PFSK-1 (cell line): ENCODE data around the gene PUM2.

Source experiments
- FOXP2 ChIP-seq: optimal IDR thresholded peaks from 2 replicates; pipeline ENCODE3; 2011; ENCODE audit warnings: borderline replicate concordance, control low read depth, inconsistent platforms; ENCODE audit not compliant: insufficient read depth; ENCODE audit errors: extremely low read length, extremely low read depth
- POLR2AphosphoS5 ChIP-seq: IDR thresholded peaks from 2 replicates; pipeline ENCODE4 v1.6.1; 2012; ENCODE audit warnings: low read depth, mild to moderate bottlenecking, control low read depth, low read length, moderate library complexity
- REST ChIP-seq, 2 experiments: IDR thresholded peaks; 2 replicates each; pipeline versions ENCODE4 v1.6.1 to v1.8.0; 2011 to 2012; ENCODE audit warnings: low read depth in 2 of 2, low read length in 2 of 2, control low read depth in 1 of 2, inconsistent platforms in 1 of 2, mild to moderate bottlenecking in 1 of 2, moderate library complexity in 1 of 2; ENCODE audit not compliant: insufficient read depth in 1 of 2
- SIN3A ChIP-seq: IDR thresholded peaks from 2 replicates; pipeline ENCODE4 v1.6.1; 2012; ENCODE audit warnings: mild to moderate bottlenecking, low read length, moderate library complexity, borderline replicate concordance; ENCODE audit not compliant: insufficient read depth
- TAF1 ChIP-seq: IDR thresholded peaks from 2 replicates; pipeline ENCODE4 v1.6.1; 2012; ENCODE audit warnings: low read length, control low read depth, borderline replicate concordance; ENCODE audit not compliant: insufficient read depth

Gene PUM2

GRCh38 chr2:20350041-20350712 is 467 bp downstream of the PUM2 start:
- no peak for TF ChIP-seq POLR2AphosphoS5
- no peak; the same call in 1 of the 2 replicates for TF ChIP-seq TAF1
- no peak for TF ChIP-seq REST (IDR thresholded peaks at IDR 0.05; ENCODE audit: insufficient read depth in 1 of 2, low read depth in 2 of 2, low read length in 2 of 2)
- no peak for TF ChIP-seq FOXP2
- TF ChIP-seq SIN3A: no peak

GRCh38 chr2:20349513-20349921 is 1.1 kb downstream of the PUM2 start:
- TF ChIP-seq REST (IDR thresholded peaks at IDR 0.05; ENCODE audit: insufficient read depth in 1 of 2, low read depth in 2 of 2, low read length in 2 of 2): no peak
- TF ChIP-seq POLR2AphosphoS5: no peak
- TF ChIP-seq TAF1: no peak
- TF ChIP-seq FOXP2: no peak
- TF ChIP-seq SIN3A: no peak

DNA sequence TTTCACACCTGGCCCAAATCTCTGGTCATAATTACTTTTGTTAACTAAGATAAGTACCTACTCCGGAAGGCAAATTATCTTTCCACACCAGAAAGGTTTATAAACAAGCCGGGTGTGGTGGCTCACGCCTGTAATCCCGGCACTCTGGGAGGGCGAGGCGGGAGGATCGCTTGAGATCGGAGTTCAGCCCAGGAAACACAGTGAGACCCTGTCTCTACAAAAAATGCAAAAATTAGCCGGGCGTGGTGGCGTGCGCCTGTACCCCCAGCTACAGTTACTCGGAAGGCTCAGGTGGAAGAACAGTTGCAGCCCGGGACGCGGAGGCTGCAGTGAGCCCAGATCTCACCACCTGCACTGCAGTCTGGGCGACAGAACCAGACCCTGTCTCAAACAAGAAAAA is 2.1 kb downstream of the PUM2 start:
- no peak for TF ChIP-seq REST (IDR thresholded peaks at IDR 0.05; ENCODE audit: insufficient read depth in 1 of 2, low read depth in 2 of 2, low read length in 2 of 2)

GRCh38 chr2:20346565-20347381 is 3.9 kb downstream of the PUM2 start:
- TF ChIP-seq POLR2AphosphoS5 (no peak), REST (IDR thresholded peaks at IDR 0.05; ENCODE audit: insufficient read depth in 1 of 2, low read depth in 2 of 2, low read length in 2 of 2) (no peak), TAF1 (no peak), FOXP2 (no peak), SIN3A (no peak)

DNA sequence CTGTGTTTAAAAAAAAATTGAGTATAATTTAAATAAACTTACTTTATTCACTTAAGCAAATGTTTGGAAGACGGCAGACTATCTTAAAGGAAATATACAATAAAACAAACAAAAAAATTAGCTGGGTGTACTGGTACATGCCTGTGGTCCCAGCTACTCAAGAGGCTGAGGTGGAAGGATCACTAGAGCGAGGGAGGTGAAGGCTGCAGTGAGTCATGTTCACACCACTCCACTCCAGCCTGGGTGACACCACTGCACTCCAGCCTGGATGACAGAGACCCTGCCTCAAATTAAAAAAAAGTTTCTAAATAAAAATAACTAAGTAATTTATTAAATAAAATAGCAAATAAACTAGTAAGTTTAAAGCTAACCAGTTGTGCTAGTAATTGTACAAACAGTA is 7.5 kb downstream of the PUM2 start:
- no peak for TF ChIP-seq POLR2AphosphoS5
- no peak for TF ChIP-seq FOXP2
- TF ChIP-seq TAF1: no peak
- TF ChIP-seq REST (IDR thresholded peaks at IDR 0.05; ENCODE audit: insufficient read depth in 1 of 2, low read depth in 2 of 2, low read length in 2 of 2): no peak
- no peak for TF ChIP-seq SIN3A
